Measurements from ENCODE around the gene EPN1. TPM values are rescaled to one million over a fixed set of nuclear protein-coding genes. Genes with fewer than 3 reads are reported as not detected.

EPN1 gene
- total RNA-seq, 3 donors from 2014 or later (not counting 1 experiment from before 2014, with no cell fraction given): 47.6 to 56.4 (median 51.8) TPM

DNA sequence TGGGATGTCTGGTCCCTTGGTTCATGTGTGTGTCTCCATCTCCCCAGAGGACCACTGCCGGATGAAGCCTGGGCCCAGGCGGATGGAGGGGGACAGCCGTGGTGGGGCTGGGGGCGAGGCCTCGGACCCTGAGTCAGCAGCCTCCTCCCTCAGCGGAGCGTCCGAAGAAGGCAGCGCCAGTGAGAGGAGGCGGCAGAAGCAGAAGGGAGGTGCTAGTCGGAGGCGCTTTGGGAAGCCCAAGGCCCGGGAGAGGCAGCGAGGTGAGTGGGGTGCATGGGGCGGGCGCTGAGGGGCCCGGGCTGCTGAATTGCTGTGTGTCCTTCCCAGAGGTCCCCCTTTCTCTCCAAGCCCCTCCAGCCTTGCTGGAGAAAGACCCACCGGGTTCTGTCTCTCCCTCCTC is 23.8 kb upstream of the EPN1 start:
- Histone ChIP-seq H3K36me3 (ENCODE audit: control insufficient read depth, insufficient read depth, low read length) (no peaks in the 10 kb centered on the region), H3K9me3 (ENCODE audit: control insufficient read depth, insufficient read depth, low read length) (no peaks in the 10 kb centered on the region), H3K4me1 (ENCODE audit: control insufficient read depth, insufficient read depth, low read length) (peaks cover 41% of the 10 kb centered on the region), H3K4me3 (ENCODE audit: low read length) (no peak overlapping the region), H3K27ac (ENCODE audit: low read length) (no peak overlapping the region), H3K27me3 (ENCODE audit: control insufficient read depth, insufficient read depth, low read length) (no peaks in the 10 kb centered on the region)
- DNase-seq (no peak), ATAC-seq (no peak)
- H3K36me3 Mint-ChIP-seq: no peaks in the 10 kb centered on the region
- intact Hi-C loops (cut with micrococcal nuclease): loop anchor here (5.0 to 10.0 kb wide), 3 partner anchors 474 to 1456 kb away; partner anchors contain the start of genes TSEN34 and ZSCAN5A
- peaks cover 0 to 7% of the 10 kb centered on the region in 2 donors for H3K27me3 Mint-ChIP-seq (ENCODE audit: low read depth in 2 of 2)
- 86% methylated on average over 18 of the region's 18 CpGs for WGBS (ENCODE audit: insufficient coverage)
- peak overlapping the region in 1 of 2 donors; percentile 65 for H3K27ac Mint-ChIP-seq
- TF ChIP-seq, protein P1, sequence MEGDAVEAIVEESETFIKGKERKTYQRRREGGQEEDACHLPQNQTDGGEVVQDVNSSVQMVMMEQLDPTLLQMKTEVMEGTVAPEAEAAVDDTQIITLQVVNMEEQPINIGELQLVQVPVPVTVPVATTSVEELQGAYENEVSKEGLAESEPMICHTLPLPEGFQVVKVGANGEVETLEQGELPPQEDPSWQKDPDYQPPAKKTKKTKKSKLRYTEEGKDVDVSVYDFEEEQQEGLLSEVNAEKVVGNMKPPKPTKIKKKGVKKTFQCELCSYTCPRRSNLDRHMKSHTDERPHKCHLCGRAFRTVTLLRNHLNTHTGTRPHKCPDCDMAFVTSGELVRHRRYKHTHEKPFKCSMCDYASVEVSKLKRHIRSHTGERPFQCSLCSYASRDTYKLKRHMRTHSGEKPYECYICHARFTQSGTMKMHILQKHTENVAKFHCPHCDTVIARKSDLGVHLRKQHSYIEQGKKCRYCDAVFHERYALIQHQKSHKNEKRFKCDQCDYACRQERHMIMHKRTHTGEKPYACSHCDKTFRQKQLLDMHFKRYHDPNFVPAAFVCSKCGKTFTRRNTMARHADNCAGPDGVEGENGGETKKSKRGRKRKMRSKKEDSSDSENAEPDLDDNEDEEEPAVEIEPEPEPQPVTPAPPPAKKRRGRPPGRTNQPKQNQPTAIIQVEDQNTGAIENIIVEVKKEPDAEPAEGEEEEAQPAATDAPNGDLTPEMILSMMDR (IDR thresholded peaks at IDR 0.05): no peak
- H3K9me3 Mint-ChIP-seq: no peaks in the 10 kb centered on the region
- peaks cover 28 to 40% of the 10 kb centered on the region in 2 donors for H3K4me1 Mint-ChIP-seq
- H3K4me3 Mint-ChIP-seq: peak overlapping the region; percentile 13

DNA sequence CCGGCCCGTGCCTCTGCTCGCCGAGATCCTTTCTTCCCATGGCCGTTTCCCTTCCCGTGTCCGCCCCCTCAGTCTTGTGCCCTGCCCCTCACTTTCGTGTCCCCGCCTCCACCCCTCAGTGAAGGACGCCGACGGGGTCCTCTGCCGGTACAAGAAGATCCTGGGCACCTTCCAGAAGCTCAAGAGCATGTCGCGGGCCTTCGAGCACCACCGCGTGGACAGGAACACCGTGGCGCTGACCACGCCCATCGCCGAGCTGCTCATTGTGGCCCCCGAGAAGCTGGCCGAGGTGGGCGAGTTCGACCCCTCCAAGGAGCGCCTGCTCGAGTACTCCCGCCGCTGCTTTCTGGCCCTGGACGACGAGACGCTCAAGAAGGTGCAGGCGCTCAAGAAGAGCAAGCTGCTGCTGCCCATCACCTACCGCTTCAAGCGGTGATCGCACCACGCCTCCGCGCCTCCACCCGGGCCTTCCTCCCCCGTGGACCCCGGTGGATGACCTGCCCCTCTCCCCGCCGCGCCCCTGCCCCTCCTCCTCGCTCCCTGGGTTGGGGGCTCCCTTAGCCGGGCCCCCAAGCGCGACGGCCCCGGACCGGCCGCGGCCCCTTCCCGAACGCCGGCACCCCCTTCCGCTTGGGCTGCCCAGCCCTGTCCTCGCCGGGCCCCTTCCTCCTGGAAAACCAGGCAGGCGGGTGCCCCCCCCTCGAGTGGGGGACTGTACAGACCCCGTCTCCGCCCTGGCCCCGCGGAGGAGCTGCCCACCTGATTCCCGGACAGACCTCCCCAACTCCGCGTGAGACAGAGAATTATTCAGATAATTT is 22.5 kb upstream of the EPN1 start:
- Mint-ChIP-seq H3K27me3 (ENCODE audit: low read depth in 2 of 2) (peaks cover 0 to 7% of the 10 kb centered on the region in 2 donors), H3K4me3 (no peak overlapping the region), H3K36me3 (no peaks in the 10 kb centered on the region), H3K4me1 (peaks cover 35 to 51% of the 10 kb centered on the region in 2 donors), H3K27ac (peak overlapping the region in 1 of 2 donors; percentile 33), H3K9me3 (no peaks in the 10 kb centered on the region)
- WGBS (ENCODE audit: insufficient coverage): 95% methylated on average over 71 of the region's 71 CpGs
- Histone ChIP-seq H3K36me3 (ENCODE audit: control insufficient read depth, insufficient read depth, low read length) (no peaks in the 10 kb centered on the region), H3K4me3 (ENCODE audit: low read length) (no peak overlapping the region), H3K4me1 (ENCODE audit: control insufficient read depth, insufficient read depth, low read length) (peaks cover 47% of the 10 kb centered on the region), H3K27me3 (ENCODE audit: control insufficient read depth, insufficient read depth, low read length) (no peaks in the 10 kb centered on the region), H3K9me3 (ENCODE audit: control insufficient read depth, insufficient read depth, low read length) (no peaks in the 10 kb centered on the region), H3K27ac (ENCODE audit: low read length) (no peak overlapping the region)
- DNase-seq (no peak), ATAC-seq (no peak)
- intact Hi-C loops (cut with micrococcal nuclease): loop anchor here (5.0 to 10.0 kb wide), 3 partner anchors 475 to 1458 kb away; partner anchors contain the start of genes TSEN34 and ZSCAN5A
- TF ChIP-seq, protein P1 (IDR thresholded peaks at IDR 0.05): no peak

DNA sequence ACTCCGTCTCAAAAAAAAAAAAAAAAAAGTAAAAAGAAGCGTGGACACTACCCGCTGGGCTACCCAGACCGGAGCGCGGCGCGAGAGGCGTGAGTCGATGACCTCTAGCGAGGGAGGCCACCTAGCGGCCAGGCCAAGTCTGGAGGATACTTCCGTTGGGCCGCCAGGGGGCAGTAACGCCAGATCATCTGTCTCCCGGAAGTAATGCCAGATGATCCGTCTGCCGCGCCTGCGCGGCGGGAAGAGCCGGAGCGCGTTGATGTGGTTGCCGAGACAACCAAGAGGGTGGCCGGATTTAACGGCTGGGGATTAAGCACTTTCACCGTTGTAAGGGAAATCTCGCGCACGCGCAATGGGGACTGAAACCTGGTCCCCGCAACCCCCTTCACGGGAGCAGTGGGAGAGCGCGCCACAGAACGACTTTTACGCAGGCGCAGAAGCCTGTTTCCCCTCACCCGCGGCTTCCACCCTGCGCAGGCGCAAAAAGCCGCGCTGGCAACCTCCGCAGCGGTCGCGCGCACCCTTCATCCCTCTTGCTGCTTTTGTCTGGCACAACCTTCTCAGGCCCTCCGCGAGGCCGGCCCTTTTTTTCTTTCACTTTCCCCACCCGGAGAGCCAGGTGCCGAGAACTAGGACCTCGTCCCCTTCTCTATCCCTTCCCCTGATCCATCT is 21.2 kb upstream of the EPN1 start:
- Histone ChIP-seq H3K36me3 (ENCODE audit: control insufficient read depth, insufficient read depth, low read length) (peaks cover 5% of the 10 kb centered on the region), H3K4me1 (ENCODE audit: control insufficient read depth, insufficient read depth, low read length) (peaks cover 50% of the 10 kb centered on the region), H3K9me3 (ENCODE audit: control insufficient read depth, insufficient read depth, low read length) (no peaks in the 10 kb centered on the region), H3K27ac (ENCODE audit: low read length) (peak overlapping the region; percentile 100), H3K27me3 (ENCODE audit: control insufficient read depth, insufficient read depth, low read length) (no peaks in the 10 kb centered on the region), H3K4me3 (ENCODE audit: low read length) (peak overlapping the region; percentile 65)
- peak; percentile 50 to 75 (median 67) for ATAC-seq
- DNase-seq: peak; percentile 98 to 100
- no peaks in the 10 kb centered on the region for H3K36me3 Mint-ChIP-seq
- WGBS (ENCODE audit: insufficient coverage): under 1% methylated on average over 57 of the region's 57 CpGs
- no peaks in the 10 kb centered on the region for H3K9me3 Mint-ChIP-seq
- peak overlapping the region; percentile 99 to 100 for H3K27ac Mint-ChIP-seq
- peak overlapping the region; percentile 100 for H3K4me3 Mint-ChIP-seq
- H3K27me3 Mint-ChIP-seq (ENCODE audit: low read depth in 2 of 2): peaks cover 0 to 7% of the 10 kb centered on the region in 2 donors
- H3K4me1 Mint-ChIP-seq: peaks cover 38 to 53% of the 10 kb centered on the region in 2 donors
- intact Hi-C loops (cut with micrococcal nuclease): loop anchor here (1.0 to 10.0 kb wide), 6 partner anchors 18 to 1459 kb away; partner anchors contain the start of genes EPN1, TSEN34 and ZSCAN5A
- TF ChIP-seq, protein P1 (IDR thresholded peaks at IDR 0.05): peak; percentile 99

Measured in natural killer cell (primary cell).